Panc1 (cell line): Measurements from ENCODE around the gene FHIT.

Source experiments
- POLR2AphosphoS5 ChIP-seq: IDR thresholded peaks from 2 replicates; pipeline ENCODE4 v1.6.1; 2012; ENCODE audit warnings: mild to moderate bottlenecking, low read depth, low read length, moderate library complexity
- SIN3A ChIP-seq: IDR thresholded peaks from 2 replicates; pipeline ENCODE4 v1.6.1; 2012; ENCODE audit warnings: low read depth, mild to moderate bottlenecking, low read length, moderate library complexity, borderline replicate concordance; ENCODE audit not compliant: insufficient read depth
- TF ChIP-seq, protein P1 (sequence below): fragments of 450-650 bp; IDR thresholded peaks from 2 replicates; pipeline ENCODE4 v1.5.1; 2017; ENCODE audit warnings: mild to moderate bottlenecking
- TF ChIP-seq, protein P2 (sequence below), 2 experiments: IDR thresholded peaks; 2 replicates each; pipeline ENCODE4 v1.6.1; 2011 to 2012; ENCODE audit warnings: low read depth in 2 of 2, control low read depth in 1 of 2, low read length in 1 of 2, mild to moderate bottlenecking in 1 of 2, moderate library complexity in 1 of 2; ENCODE audit not compliant: insufficient read depth in 1 of 2

DNA sequence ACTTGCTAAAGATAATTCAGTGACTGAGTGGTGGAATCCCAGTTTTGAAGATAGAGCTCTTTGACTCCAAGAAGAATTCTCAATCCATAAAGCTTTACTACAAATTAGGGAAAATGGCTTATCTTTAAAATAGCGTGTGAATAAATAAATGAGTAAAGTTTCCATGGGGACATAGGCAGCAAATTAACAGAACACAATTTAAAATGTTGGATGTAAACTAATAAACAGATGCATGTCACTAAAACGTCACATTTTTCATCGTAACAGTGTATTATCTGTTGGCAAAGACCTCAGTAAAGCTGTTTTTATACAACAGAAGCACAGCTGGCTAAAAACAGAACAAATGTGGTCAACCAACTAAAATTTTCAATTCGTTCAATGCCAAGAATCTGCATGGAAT lies 1287.6 kb downstream of the FHIT start:
- TF ChIP-seq, protein P1, sequence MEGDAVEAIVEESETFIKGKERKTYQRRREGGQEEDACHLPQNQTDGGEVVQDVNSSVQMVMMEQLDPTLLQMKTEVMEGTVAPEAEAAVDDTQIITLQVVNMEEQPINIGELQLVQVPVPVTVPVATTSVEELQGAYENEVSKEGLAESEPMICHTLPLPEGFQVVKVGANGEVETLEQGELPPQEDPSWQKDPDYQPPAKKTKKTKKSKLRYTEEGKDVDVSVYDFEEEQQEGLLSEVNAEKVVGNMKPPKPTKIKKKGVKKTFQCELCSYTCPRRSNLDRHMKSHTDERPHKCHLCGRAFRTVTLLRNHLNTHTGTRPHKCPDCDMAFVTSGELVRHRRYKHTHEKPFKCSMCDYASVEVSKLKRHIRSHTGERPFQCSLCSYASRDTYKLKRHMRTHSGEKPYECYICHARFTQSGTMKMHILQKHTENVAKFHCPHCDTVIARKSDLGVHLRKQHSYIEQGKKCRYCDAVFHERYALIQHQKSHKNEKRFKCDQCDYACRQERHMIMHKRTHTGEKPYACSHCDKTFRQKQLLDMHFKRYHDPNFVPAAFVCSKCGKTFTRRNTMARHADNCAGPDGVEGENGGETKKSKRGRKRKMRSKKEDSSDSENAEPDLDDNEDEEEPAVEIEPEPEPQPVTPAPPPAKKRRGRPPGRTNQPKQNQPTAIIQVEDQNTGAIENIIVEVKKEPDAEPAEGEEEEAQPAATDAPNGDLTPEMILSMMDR = no peak
- TF ChIP-seq, protein P2, sequence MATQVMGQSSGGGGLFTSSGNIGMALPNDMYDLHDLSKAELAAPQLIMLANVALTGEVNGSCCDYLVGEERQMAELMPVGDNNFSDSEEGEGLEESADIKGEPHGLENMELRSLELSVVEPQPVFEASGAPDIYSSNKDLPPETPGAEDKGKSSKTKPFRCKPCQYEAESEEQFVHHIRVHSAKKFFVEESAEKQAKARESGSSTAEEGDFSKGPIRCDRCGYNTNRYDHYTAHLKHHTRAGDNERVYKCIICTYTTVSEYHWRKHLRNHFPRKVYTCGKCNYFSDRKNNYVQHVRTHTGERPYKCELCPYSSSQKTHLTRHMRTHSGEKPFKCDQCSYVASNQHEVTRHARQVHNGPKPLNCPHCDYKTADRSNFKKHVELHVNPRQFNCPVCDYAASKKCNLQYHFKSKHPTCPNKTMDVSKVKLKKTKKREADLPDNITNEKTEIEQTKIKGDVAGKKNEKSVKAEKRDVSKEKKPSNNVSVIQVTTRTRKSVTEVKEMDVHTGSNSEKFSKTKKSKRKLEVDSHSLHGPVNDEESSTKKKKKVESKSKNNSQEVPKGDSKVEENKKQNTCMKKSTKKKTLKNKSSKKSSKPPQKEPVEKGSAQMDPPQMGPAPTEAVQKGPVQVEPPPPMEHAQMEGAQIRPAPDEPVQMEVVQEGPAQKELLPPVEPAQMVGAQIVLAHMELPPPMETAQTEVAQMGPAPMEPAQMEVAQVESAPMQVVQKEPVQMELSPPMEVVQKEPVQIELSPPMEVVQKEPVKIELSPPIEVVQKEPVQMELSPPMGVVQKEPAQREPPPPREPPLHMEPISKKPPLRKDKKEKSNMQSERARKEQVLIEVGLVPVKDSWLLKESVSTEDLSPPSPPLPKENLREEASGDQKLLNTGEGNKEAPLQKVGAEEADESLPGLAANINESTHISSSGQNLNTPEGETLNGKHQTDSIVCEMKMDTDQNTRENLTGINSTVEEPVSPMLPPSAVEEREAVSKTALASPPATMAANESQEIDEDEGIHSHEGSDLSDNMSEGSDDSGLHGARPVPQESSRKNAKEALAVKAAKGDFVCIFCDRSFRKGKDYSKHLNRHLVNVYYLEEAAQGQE (IDR thresholded peaks at IDR 0.05; ENCODE audit: insufficient read depth in 1 of 2, low read depth in 2 of 2, low read length in 1 of 2) = no peak
- TF ChIP-seq SIN3A (no peak), POLR2AphosphoS5 (no peak)
